GM18498 (cell line): Measurements from ENCODE around the gene PI4KB.
A peak's percentile ranks its signal among the peaks of the same experiment; 100 is the strongest.
"Not testable (repeated sequence)": the region's sequence is repeated elsewhere in the genome, so short reads cannot be mapped to it uniquely, and the experiment has no call there.

ENCODE experiments used
- ATAC-seq: cut with Tn5 transposase; IDR thresholded peaks from one replicate; pipeline ENCODE4 v1.9.1; 2021; ENCODE audit warnings: mild to moderate bottlenecking, moderate library complexity; ENCODE audit not compliant: unreplicated experiment

The PI4KB gene

GRCh38 chr1:151281969-151282882, 45.0 kb downstream of the PI4KB start, which contains the start of gene ZNF687:
Gene ZNF687, plus strand, starts transcription at chr1:151282299. Its CDS starts 3,993 bp downstream, at chr1:151286292.
- ATAC-seq: peak; percentile 83

GRCh38 chr1:151281225-151281968, 45.8 kb downstream of the PI4KB start:
- ATAC-seq: peak; percentile 38

- no peak for ATAC-seq
Observed at GRCh38 chr1:151277249-151277648, 50.0 kb downstream of the PI4KB start.

- ATAC-seq: not testable (repeated sequence)
Observed at GRCh38 chr1:151275341-151275740, 51.9 kb downstream of the PI4KB start.

GRCh38 chr1:151273924-151274466, 53.2 kb downstream of the PI4KB start:
- no peak for ATAC-seq

GRCh38 chr1:151267760-151268159, 59.5 kb downstream of the PI4KB start:
- ATAC-seq: no peak

- no peak for ATAC-seq
Observed at GRCh38 chr1:151266821-151267220, 60.4 kb downstream of the PI4KB start.

GRCh38 chr1:151266315-151266714, 60.9 kb downstream of the PI4KB start:
- ATAC-seq: no peak

- no peak for ATAC-seq
Observed at GRCh38 chr1:151265446-151266236, 61.6 kb downstream of the PI4KB start.

GRCh38 chr1:151259351-151259750, 67.9 kb downstream of the PI4KB start:
- no peak for ATAC-seq

- ATAC-seq: no peak
Observed at GRCh38 chr1:151255381-151255780, 71.8 kb downstream of the PI4KB start.

GRCh38 chr1:151254217-151255213, 72.7 kb downstream of the PI4KB start, which contains the start of gene PSMD4:
Gene PSMD4, plus strand, starts transcription at chr1:151254734. Its CDS starts 49 bp downstream, at chr1:151254783.
- ATAC-seq: peak; percentile 89

- no peak for ATAC-seq
Observed at GRCh38 chr1:151251656-151252470, 75.4 kb downstream of the PI4KB start.

GRCh38 chr1:151246786-151247185, 80.4 kb downstream of the PI4KB start:
- no peak for ATAC-seq

GRCh38 chr1:151243683-151244216, 83.5 kb downstream of the PI4KB start:
- ATAC-seq: no peak

- ATAC-seq: no peak
Observed at GRCh38 chr1:151242442-151242841, 84.8 kb downstream of the PI4KB start.
